GM19397 (cell line): ENCODE results near the gene PRKN.

Experiments
- ATAC-seq: cut with Tn5 transposase; IDR thresholded peaks from one replicate; pipeline ENCODE4 v1.9.1; 2021; ENCODE audit warnings: mild to moderate bottlenecking, moderate library complexity; ENCODE audit not compliant: unreplicated experiment

The PRKN gene

GRCh38 chr6:161446949-161447348, 1280.6 kb downstream of the PRKN start:
- no peak for ATAC-seq

- no peak for ATAC-seq
These were observed 1281.2 kb downstream of the PRKN start for GRCh38 chr6:161446296-161446925.

GRCh38 chr6:161445021-161445799, 1282.4 kb downstream of the PRKN start:
- no peak for ATAC-seq

GRCh38 chr6:161444464-161444863, 1283.1 kb downstream of the PRKN start:
- no peak for ATAC-seq

GRCh38 chr6:161443848-161444247, 1283.7 kb downstream of the PRKN start:
- ATAC-seq = no peak

GRCh38 chr6:161442420-161442819, 1285.1 kb downstream of the PRKN start:
- ATAC-seq = no peak

- no peak for ATAC-seq
These were observed 1287.3 kb downstream of the PRKN start for GRCh38 chr6:161440299-161440698.

GRCh38 chr6:161439093-161439492, 1288.5 kb downstream of the PRKN start:
- ATAC-seq = no peak

- no peak for ATAC-seq
These were observed 1289.0 kb downstream of the PRKN start for GRCh38 chr6:161438430-161439030.

- no peak for ATAC-seq
These were observed 1289.7 kb downstream of the PRKN start for GRCh38 chr6:161437851-161438250.

- ATAC-seq = no peak
These were observed 1291.3 kb downstream of the PRKN start for GRCh38 chr6:161436106-161436876.

GRCh38 chr6:161435748-161436070, 1291.9 kb downstream of the PRKN start:
- no peak for ATAC-seq

GRCh38 chr6:161434921-161435747, 1292.4 kb downstream of the PRKN start:
- ATAC-seq = no peak

GRCh38 chr6:161434350-161434749, 1293.2 kb downstream of the PRKN start:
- ATAC-seq = no peak

- ATAC-seq = no peak
These were observed 1295.0 kb downstream of the PRKN start for GRCh38 chr6:161432546-161432945.

GRCh38 chr6:161429921-161430490, 1297.6 kb downstream of the PRKN start:
- no peak for ATAC-seq

GRCh38 chr6:161424421-161424820, 1303.1 kb downstream of the PRKN start:
- no peak for ATAC-seq

GRCh38 chr6:161422710-161423680, 1304.6 kb downstream of the PRKN start:
- ATAC-seq = no peak

GRCh38 chr6:161418463-161418945, 1309.1 kb downstream of the PRKN start:
- peak; percentile 70 for ATAC-seq
